Calu3 (cell line): ENCODE results near the gene PDHB. TPM values are rescaled to one million over a fixed set of nuclear protein-coding genes. Genes with fewer than 3 reads are reported as not detected.

ENCODE experiments used
- BruUV-seq: library from RNA; stranded (reverse); fragments of 400-500 nt; replicated peaks from 2 replicates; lab custom pipeline; 2021; lab: Mats Ljungman, UMichigan
- CTCF ChIA-PET: fragments of 300-600 bp; sonication (Branson Sonifier 250); formaldehyde crosslinking; loops from one replicate; lab custom pipeline; 2022; ENCODE audit warnings: antibody characterized with exemption; lab: Charles Lee
- DNase-seq: peaks from one replicate; pipeline ENCODE4 v3.0.0; 2022
- H3K27ac Mint-ChIP-seq: one replicate; pipeline ENCODE4 v1.8.0; 2022; ENCODE audit warnings: mixed read lengths; ENCODE audit not compliant: unreplicated experiment
- H3K27me3 Mint-ChIP-seq: one replicate; pipeline ENCODE4 v1.8.0; 2022; ENCODE audit warnings: mixed read lengths; ENCODE audit not compliant: unreplicated experiment
- H3K36me3 Mint-ChIP-seq: one replicate; pipeline ENCODE4 v1.8.0; 2022; ENCODE audit warnings: mild to moderate bottlenecking, moderate library complexity, mixed read lengths; ENCODE audit not compliant: insufficient read depth, unreplicated experiment
- H3K4me1 Mint-ChIP-seq: one replicate; pipeline ENCODE4 v1.8.0; 2022; ENCODE audit warnings: mild to moderate bottlenecking, low read depth, mixed read lengths; ENCODE audit not compliant: unreplicated experiment
- H3K4me3 Mint-ChIP-seq: one replicate; pipeline ENCODE4 v1.8.0; 2022; ENCODE audit warnings: mild to moderate bottlenecking, low read depth, moderate library complexity, mixed read lengths; ENCODE audit not compliant: unreplicated experiment
- H3K9me3 Mint-ChIP-seq: one replicate; pipeline ENCODE4 v1.8.0; 2022; ENCODE audit warnings: low read depth, mixed read lengths; ENCODE audit not compliant: unreplicated experiment
- CTCF ChIP-seq: fragments of 200-600 bp; IDR thresholded peaks from one replicate; pipeline ENCODE4 v1.8.0; 2022; ENCODE audit warnings: antibody characterized with exemption; ENCODE audit not compliant: unreplicated experiment
- intact Hi-C: fragments of 100-400 bp; cut with micrococcal nuclease; formaldehyde crosslinking; loops from one replicate; pipeline ENCODE4 v1.10.0; 2022; ENCODE audit not compliant: unreplicated experiment
- total RNA-seq: library from RNA; stranded (reverse); gene quantifications from 2 replicates; pipeline ENCODE4 v1.2.3, GENCODE V29; 2022

The PDHB gene
- total RNA-seq, 1 experiment from 2014 or later, result 47.6 TPM

DNA sequence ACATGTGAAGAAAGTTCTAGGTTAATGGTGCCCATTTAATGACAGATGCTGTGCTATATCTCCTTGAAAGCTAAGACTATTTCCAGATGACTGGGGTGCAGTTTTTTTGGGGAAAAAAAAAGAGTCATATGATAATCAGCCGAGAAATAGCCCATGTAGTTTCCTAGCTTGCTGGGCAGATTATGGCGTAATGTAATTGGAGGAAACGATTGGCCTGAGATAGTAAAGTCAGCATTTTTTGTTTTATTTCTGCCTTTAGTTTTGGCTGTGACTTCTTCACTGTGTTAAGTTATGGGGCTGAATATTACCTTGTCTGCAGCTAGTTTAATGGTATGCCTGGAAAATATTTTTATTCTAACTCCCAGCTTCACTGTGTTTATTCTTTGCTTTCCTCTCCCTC, 24.0 kb downstream of the PDHB start:
- no peaks in the 10 kb centered on the region for H3K9me3 Mint-ChIP-seq
- CTCF ChIA-PET, result no interaction called here
- no peaks in the 10 kb centered on the region for H3K4me1 Mint-ChIP-seq
- intact Hi-C loops, result no loop called here
- H3K27me3 Mint-ChIP-seq, result no peaks in the 10 kb centered on the region
- H3K27ac Mint-ChIP-seq, result no peak overlapping the region
- no peak overlapping the region for H3K4me3 Mint-ChIP-seq
- TF ChIP-seq CTCF, result no peak
- BruUV-seq, result no TSS peak
- DNase-seq, result no peak
- H3K36me3 Mint-ChIP-seq, result no peaks in the 10 kb centered on the region

DNA sequence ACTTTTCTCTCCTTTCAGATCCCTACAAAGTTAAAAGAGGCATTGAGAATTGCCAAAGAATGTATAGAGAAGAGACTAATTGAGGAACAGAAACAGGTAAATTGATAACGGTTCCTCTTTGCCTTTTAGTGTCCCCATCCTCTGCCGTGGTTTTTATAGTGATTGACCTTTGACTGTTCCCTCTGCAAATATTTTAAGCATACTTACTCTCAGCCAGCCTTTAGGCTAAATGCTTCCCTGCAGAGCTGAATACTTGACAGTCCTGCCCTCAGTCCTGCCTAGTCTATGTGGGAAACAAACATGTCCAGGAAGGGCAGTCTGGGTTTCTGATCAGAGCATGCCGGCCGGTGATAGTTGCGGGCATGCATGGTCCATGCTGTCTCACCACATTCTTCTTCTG, 24.7 kb downstream of the PDHB start:
- H3K4me1 Mint-ChIP-seq, result no peaks in the 10 kb centered on the region
- CTCF ChIA-PET, result no interaction called here
- H3K36me3 Mint-ChIP-seq, result no peaks in the 10 kb centered on the region
- no peaks in the 10 kb centered on the region for H3K9me3 Mint-ChIP-seq
- intact Hi-C loops, result no loop called here
- no peak for TF ChIP-seq CTCF
- H3K4me3 Mint-ChIP-seq, result no peak overlapping the region
- no peak for DNase-seq
- no peak overlapping the region for H3K27ac Mint-ChIP-seq
- H3K27me3 Mint-ChIP-seq, result no peaks in the 10 kb centered on the region
- no TSS peak for BruUV-seq

DNA sequence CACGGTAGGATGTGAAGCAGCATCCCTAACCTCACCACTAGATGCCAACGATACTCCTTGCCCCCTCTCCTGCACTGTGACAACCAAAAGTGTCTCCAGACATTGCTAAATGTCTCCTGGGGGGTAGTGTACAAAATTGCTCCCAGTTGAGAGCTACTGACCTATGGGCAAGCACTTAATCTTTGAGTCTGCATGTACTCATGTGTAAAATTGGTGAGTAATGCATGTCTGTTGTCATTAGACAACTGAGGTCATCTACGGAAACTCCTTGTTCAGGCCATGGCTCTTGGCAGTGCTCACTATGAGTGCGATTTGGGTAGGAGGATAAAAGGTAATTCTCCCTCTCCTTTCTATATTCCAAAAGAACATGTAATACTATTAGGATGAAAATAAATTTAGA, 29.2 kb downstream of the PDHB start:
- Mint-ChIP-seq H3K9me3 (no peaks in the 10 kb centered on the region), H3K36me3 (no peaks in the 10 kb centered on the region), H3K4me3 (no peak overlapping the region), H3K4me1 (no peaks in the 10 kb centered on the region), H3K27me3 (no peaks in the 10 kb centered on the region), H3K27ac (no peak overlapping the region)
- DNase-seq, result no peak
- CTCF ChIA-PET, result no interaction called here
- no TSS peak for BruUV-seq
- no peak for TF ChIP-seq CTCF
- intact Hi-C loops, result no loop called here

DNA sequence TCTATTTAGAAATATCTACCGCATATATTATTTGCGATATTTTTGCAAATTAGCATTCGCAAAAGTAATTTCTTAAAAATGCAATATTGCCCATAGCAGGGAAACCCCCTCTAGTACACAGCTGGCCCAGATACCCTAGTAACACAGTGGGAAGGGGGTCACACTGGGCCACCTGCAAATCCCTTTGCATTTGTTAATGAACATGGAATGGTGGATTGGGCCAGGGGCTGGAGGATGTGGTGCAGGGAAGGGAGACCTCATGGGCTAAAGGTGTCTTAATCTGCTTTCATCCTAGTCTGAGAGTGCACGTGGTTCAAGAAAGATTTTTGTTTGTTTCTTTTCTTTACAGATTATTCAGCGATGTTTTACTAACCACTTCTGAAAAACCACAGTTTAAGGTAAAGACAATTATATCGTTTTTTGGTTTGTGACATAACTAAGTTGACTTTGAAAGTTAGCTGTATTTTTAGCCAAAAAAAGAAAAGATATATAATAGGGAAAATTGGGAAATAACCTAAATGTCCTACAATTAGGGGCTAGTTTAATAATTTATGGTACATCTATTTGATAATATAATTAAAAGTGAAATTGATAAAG, 30.0 kb downstream of the PDHB start:
- no TSS peak for BruUV-seq
- Mint-ChIP-seq H3K4me3 (no peak overlapping the region), H3K9me3 (no peaks in the 10 kb centered on the region), H3K27me3 (no peaks in the 10 kb centered on the region), H3K4me1 (no peaks in the 10 kb centered on the region), H3K36me3 (no peaks in the 10 kb centered on the region), H3K27ac (no peak overlapping the region)
- intact Hi-C loops, result no loop called here
- no peak for TF ChIP-seq CTCF
- DNase-seq, result no peak
- CTCF ChIA-PET, result interaction anchor here (0.5 kb wide), 1 partner anchor 1106 kb away, joined by 3 read pairs; no protein-coding TSS in a partner anchor
